K562 (cell line): ENCODE data around the gene PSMC6. TPM values are rescaled to one million over a fixed set of nuclear protein-coding genes. Genes with fewer than 3 reads are reported as not detected.
A peak's percentile ranks its signal among the peaks of the same experiment; 100 is the strongest.

Source experiments
- ATAC-seq: fragments of 200-7000 bp; cut with Tn5 transposase; 3 replicates; pipeline ENCODE4 v1.9.1; 2020; ENCODE audit warnings: moderate library complexity
- BruUV-seq: library from RNA; stranded (reverse); fragments of 400-500 nt; replicated peaks from 2 replicates; lab custom pipeline; 2021; lab: Mats Ljungman, UMichigan
- CTCF ChIA-PET: fragments of 300-600 bp; formaldehyde crosslinking; extraction: SDS; loops from one replicate; lab custom pipeline; 2021; ENCODE audit warnings: low intra/inter-chr PET ratio; lab: Yijun Ruan, JAX
- POLR2A ChIA-PET: fragments of 300-600, 350-650 bp; sonication (Branson Sonifier 250); formaldehyde crosslinking; extraction: SDS; loops from one replicate; lab custom pipeline; 2021; ENCODE audit warnings: antibody characterized with exemption, inconsistent platforms; lab: Yijun Ruan, JAX
- DNase-seq, 4 experiments: peaks; one replicate each; pipeline versions ENCODE4 v3.0.0 to v3.0.0-alpha.2; 2011 to 2018; ENCODE audit warnings: low spot score in 3 of 4, mixed read lengths in 3 of 4; ENCODE audit errors: extremely low read depth in 1 of 4
- FAIRE-seq: peaks from 2 replicates; lab custom pipeline; 2011; peaks lifted over from hg19 to GRCh38; lab: Jason Lieb, UNC
- H2AFZ ChIP-seq: 2 replicates; pipeline ENCODE4 v1.6.0; 2011; ENCODE audit warnings: low read depth, low read length, control low read depth, inconsistent platforms
- H3K27ac ChIP-seq: fragments of 200-600 bp; 3 replicates; pipeline ENCODE4 v1.8.0; 2011; ENCODE audit warnings: low read depth, mild to moderate bottlenecking, control low read depth, inconsistent platforms, low read length, moderate library complexity, mixed read lengths; ENCODE audit errors: extremely low read depth
- H3K27me3 ChIP-seq, 2 experiments: fragments of 300-600 bp in 1 of 2; 2 replicates in 1 of 2; 3 replicates in 1 of 2; pipeline versions ENCODE4 v1.6.0 to v1.8.0; 2011; ENCODE audit warnings: inconsistent platforms in 2 of 2, low read length in 2 of 2, mild to moderate bottlenecking in 1 of 2, mixed read lengths in 1 of 2, moderate library complexity in 1 of 2; ENCODE audit not compliant: control insufficient read depth in 2 of 2, insufficient read depth in 2 of 2
- H3K36me3 ChIP-seq: fragments of 300-600 bp; 3 replicates; pipeline ENCODE4 v1.8.0; 2011; ENCODE audit warnings: mild to moderate bottlenecking, low read length, inconsistent platforms; ENCODE audit not compliant: control insufficient read depth, insufficient read depth
- H3K4me1 ChIP-seq, 2 experiments: fragments of 200-600 bp in 1 of 2; replicated peaks in 1 of 2; 2 replicates in 1 of 2; 3 replicates in 1 of 2; pipeline versions ENCODE4 v1.5.1 to v1.8.0; 2011; ENCODE audit warnings: inconsistent platforms in 2 of 2, low read length in 2 of 2, mild to moderate bottlenecking in 1 of 2, mixed read lengths in 1 of 2, moderate library complexity in 1 of 2; ENCODE audit not compliant: control insufficient read depth in 2 of 2, insufficient read depth in 2 of 2
- H3K4me2 ChIP-seq: 2 replicates; pipeline ENCODE4 v1.6.1; 2011; ENCODE audit warnings: low read length, control low read depth, inconsistent platforms, mixed read lengths; ENCODE audit not compliant: insufficient read depth
- H3K4me3 ChIP-seq: fragments of 200-600 bp; sonication (generic), shearing (Covaris generic); 2 replicates; pipeline ENCODE4 v1.5.1; 2016; ENCODE audit warnings: control low read depth, inconsistent platforms
- H3K79me2 ChIP-seq: fragments of 200-600 bp; 3 replicates; pipeline ENCODE4 v1.8.0; 2011; ENCODE audit warnings: low read length, inconsistent platforms; ENCODE audit not compliant: control insufficient read depth, insufficient read depth
- H3K9ac ChIP-seq, 2 experiments: 2 replicates each; pipeline versions ENCODE4 v1.6.0 to v1.6.1; 2011; ENCODE audit warnings: low read depth in 2 of 2, low read length in 2 of 2, control low read depth in 1 of 2, inconsistent platforms in 1 of 2, mild to moderate bottlenecking in 1 of 2, mixed read lengths in 1 of 2; ENCODE audit not compliant: insufficient read depth in 1 of 2
- H3K9me1 ChIP-seq: one replicate; pipeline ENCODE4 v1.6.0; 2011; ENCODE audit warnings: inconsistent platforms, mild to moderate bottlenecking, low read length, moderate library complexity; ENCODE audit not compliant: control insufficient read depth, insufficient read depth
- H3K9me3 ChIP-seq: replicated peaks from 2 replicates; pipeline ENCODE4 v1.5.1; 2011; ENCODE audit warnings: low read depth, low read length, inconsistent platforms; ENCODE audit not compliant: control insufficient read depth, insufficient read depth
- H4K20me1 ChIP-seq: replicated peaks from 2 replicates; pipeline ENCODE4 v1.6.1; 2011; ENCODE audit warnings: low read length, inconsistent platforms, mixed read lengths; ENCODE audit not compliant: control insufficient read depth, insufficient read depth
- SNRNP70 ChIP-seq: fragments of 200-400 bp; formaldehyde crosslinking; optimal IDR thresholded peaks from 2 replicates; pipeline ENCODE3; 2017; ENCODE audit warnings: low read depth, low read length
- WGBS: fragments of 100-300 bp; shearing (Covaris generic); methylation state at CpG from one replicate; pipeline ENCODE4 v1.1.6; 2016; ENCODE audit warnings: low coverage, mixed read lengths; ENCODE audit not compliant: insufficient coverage; ENCODE audit errors: missing lambda C conversion rate; 5-methylcytosine and 5-hydroxymethylcytosine counted together
- in situ Hi-C: fragments of 300-500 bp; cut with MboI; formaldehyde crosslinking; loops from 4 replicates; pipeline ENCODE4 v1.15.0; 2018; ENCODE audit warnings: inconsistent platforms, mixed read lengths
- intact Hi-C: fragments of 100-400 bp; cut with micrococcal nuclease; formaldehyde crosslinking; loops from 2 replicates; pipeline ENCODE4 v1.14.2; 2022
- polyA plus RNA-seq, 8 experiments: library from polyadenylated mRNA; depleted of rRNA in 4 of 8; stranded (reverse) in 5 of 8; unstranded in 3 of 8; fragments of >200 nt; fragmentation: Nextera tagmentation in 2 of 8; fragmentation: Illumina TruSeq in 1 of 8; extraction: Ambion mirVana in 2 of 8; extraction: Trizol in 1 of 8; gene quantifications; 2 replicates each; pipeline versions ENCODE4 v1.2.1 to v1.2.3, GENCODE V29; 2011 to 2014; ENCODE audit warnings: inconsistent platforms in 1 of 8, missing spikeins in 1 of 8
- total RNA-seq, 7 experiments: library from RNA; depleted of rRNA in 6 of 7; stranded (reverse); fragments of >200 nt in 6 of 7; fragmentation: Illumina TruSeq in 2 of 7; extraction: Trizol in 2 of 7; gene quantifications; 2 replicates each; pipeline versions ENCODE4 v1.2.1 to v1.2.3, GENCODE V29; 2011 to 2021; ENCODE audit warnings: low replicate concordance in 1 of 7
- TF ChIP-seq, protein P1 (sequence below), 3 experiments: IDR thresholded peaks in 2 of 3; conservative IDR thresholded peaks in 1 of 3; 2 replicates each; pipeline ENCODE4 v1.5.1; 2011 to 2012; ENCODE audit warnings: low read length in 3 of 3, mild to moderate bottlenecking in 3 of 3, control low read depth in 2 of 3, improper control_type of control experiment in 1 of 3, inconsistent platforms in 1 of 3, low read depth in 1 of 3, mixed read lengths in 1 of 3, moderate library complexity in 1 of 3; ENCODE audit not compliant: insufficient read depth in 2 of 3

Gene PSMC6
- total and polyA plus RNA-seq, 9 of the 15 experiments (the other 6 are each of a cell fraction or from before 2014, with no cell fraction given), result 91.4 to 224 (median 182) TPM

- H3K9ac ChIP-seq, result no peak overlapping the region
- DNase-seq (peak in 2 of 4 experiments; percentile 11 to 22), FAIRE-seq (no peak), ATAC-seq (0 out of 3 replicates have a peak, but pooled peaks have one; percentile 45)
- CTCF ChIA-PET, result no interaction called here
- POLR2A ChIA-PET, result no interaction called here
- no TSS peak for BruUV-seq
- H3K9me1 ChIP-seq, result no peaks in the 10 kb centered on the region
- H3K4me2 ChIP-seq, result no peak overlapping the region
- no peak overlapping the region for H3K27ac ChIP-seq
- in situ Hi-C loops (no loop called here), intact Hi-C loops (no loop called here)
- H3K4me3 ChIP-seq, result no peak overlapping the region
- H3K9me3 ChIP-seq, result no peaks in the 10 kb centered on the region
- no peaks in the 10 kb centered on the region for H3K27me3 ChIP-seq
- no peak for TF ChIP-seq SNRNP70
- TF ChIP-seq, protein P1, sequence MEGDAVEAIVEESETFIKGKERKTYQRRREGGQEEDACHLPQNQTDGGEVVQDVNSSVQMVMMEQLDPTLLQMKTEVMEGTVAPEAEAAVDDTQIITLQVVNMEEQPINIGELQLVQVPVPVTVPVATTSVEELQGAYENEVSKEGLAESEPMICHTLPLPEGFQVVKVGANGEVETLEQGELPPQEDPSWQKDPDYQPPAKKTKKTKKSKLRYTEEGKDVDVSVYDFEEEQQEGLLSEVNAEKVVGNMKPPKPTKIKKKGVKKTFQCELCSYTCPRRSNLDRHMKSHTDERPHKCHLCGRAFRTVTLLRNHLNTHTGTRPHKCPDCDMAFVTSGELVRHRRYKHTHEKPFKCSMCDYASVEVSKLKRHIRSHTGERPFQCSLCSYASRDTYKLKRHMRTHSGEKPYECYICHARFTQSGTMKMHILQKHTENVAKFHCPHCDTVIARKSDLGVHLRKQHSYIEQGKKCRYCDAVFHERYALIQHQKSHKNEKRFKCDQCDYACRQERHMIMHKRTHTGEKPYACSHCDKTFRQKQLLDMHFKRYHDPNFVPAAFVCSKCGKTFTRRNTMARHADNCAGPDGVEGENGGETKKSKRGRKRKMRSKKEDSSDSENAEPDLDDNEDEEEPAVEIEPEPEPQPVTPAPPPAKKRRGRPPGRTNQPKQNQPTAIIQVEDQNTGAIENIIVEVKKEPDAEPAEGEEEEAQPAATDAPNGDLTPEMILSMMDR (IDR thresholded peaks at IDR 0.05 in 2 of 3, conservative IDR thresholded peaks at IDR 0.05 in 1 of 3; ENCODE audit: insufficient read depth in 2 of 3, low read depth in 1 of 3, low read length in 3 of 3), result peak in 1 of 3 experiments; percentile 27; a peak in 1 of 6 replicates
- 91% methylated on average over 2 of the region's 2 CpGs for WGBS
- no peak overlapping the region for H2AFZ ChIP-seq
- H3K4me1 ChIP-seq, result no peaks in the 10 kb centered on the region
- H3K36me3 ChIP-seq, result peaks cover 46% of the 10 kb centered on the region; the same call in 2 of the 3 replicates
- H4K20me1 ChIP-seq, result no peaks in the 10 kb centered on the region
- peaks cover 2% of the 10 kb centered on the region; the same call in 2 of the 3 replicates for H3K79me2 ChIP-seq
These were observed 28.4 kb upstream of the PSMC6 start for GRCh38 chr14:52678591-52678990.
